Large intestine (tissue), 3 donors: ENCODE results near the gene PARD3. TPM values are rescaled to one million over a fixed set of nuclear protein-coding genes. Genes with fewer than 3 reads are reported as not detected.
"Not testable (repeated sequence)": the region's sequence is repeated elsewhere in the genome, so short reads cannot be mapped to it uniquely, and the experiment has no call there.

Experiments used
- DNase-seq, 2 donors: peaks; one replicate each; pipeline versions ENCODE4 v3.0.0 to v3.0.0-alpha.2; 2013
- H3K27ac ChIP-seq: one replicate; pipeline ENCODE4 v1.5.1; 2013; ENCODE audit warnings: low read length
- H3K27me3 ChIP-seq: 2 replicates; pipeline ENCODE4 v1.6.1; 2013; ENCODE audit warnings: low read length; ENCODE audit not compliant: control insufficient read depth, insufficient read depth
- H3K36me3 ChIP-seq: 2 replicates; pipeline ENCODE4 v1.6.1; 2013; ENCODE audit warnings: low read length; ENCODE audit not compliant: control insufficient read depth, insufficient read depth
- H3K4me1 ChIP-seq: one replicate; pipeline ENCODE4 v1.6.1; 2013; ENCODE audit warnings: low read length; ENCODE audit not compliant: control insufficient read depth, insufficient read depth
- H3K4me3 ChIP-seq: one replicate; pipeline ENCODE4 v1.5.1; 2013; ENCODE audit warnings: low read length
- H3K9me3 ChIP-seq: one replicate; pipeline ENCODE4 v1.6.1; 2013; ENCODE audit warnings: mild to moderate bottlenecking, low read depth, low read length, moderate library complexity; ENCODE audit not compliant: control insufficient read depth
- WGBS: methylation state at CpG from one replicate; pipeline ENCODE4 v1.1.5; 2013; ENCODE audit warnings: low lambda C conversion rate; ENCODE audit not compliant: insufficient coverage; 5-methylcytosine and 5-hydroxymethylcytosine counted together
- polyA plus RNA-seq: library from polyadenylated mRNA; unstranded; fragments of 120-200 nt; gene quantifications from one replicate; pipeline ENCODE4 v1.2.1, GENCODE V29; 2013

Gene PARD3
- polyA plus RNA-seq, 1 donor = 25.5 TPM

GRCh38 chr10:34850036-34850435 lies 34.9 kb upstream of the PARD3 start:
- Histone ChIP-seq H3K4me3 (no peak overlapping the region), H3K27ac (no peak overlapping the region), H3K4me1 (no peaks in the 10 kb centered on the region), H3K36me3 (no peaks in the 10 kb centered on the region), H3K9me3 (no peaks in the 10 kb centered on the region), H3K27me3 (no peaks in the 10 kb centered on the region)
- WGBS = 90% methylated on average over 1 of the region's 1 CpG
- DNase-seq = no peak

- no peaks in the 10 kb centered on the region for H3K27me3 ChIP-seq
- no peak for DNase-seq
- H3K36me3 ChIP-seq = no peaks in the 10 kb centered on the region
- H3K9me3 ChIP-seq = no peaks in the 10 kb centered on the region
- H3K27ac ChIP-seq = no peak overlapping the region
- no peaks in the 10 kb centered on the region for H3K4me1 ChIP-seq
- no peak overlapping the region for H3K4me3 ChIP-seq
- WGBS = 100% methylated on average over 1 of the region's 2 CpGs
Measured at GRCh38 chr10:34845070-34845469, 30.0 kb upstream of the PARD3 start.

GRCh38 chr10:34844448-34844847 lies 29.4 kb upstream of the PARD3 start:
- DNase-seq = no peak
- H3K4me3 ChIP-seq = no peak overlapping the region
- H3K9me3 ChIP-seq = no peaks in the 10 kb centered on the region
- H3K36me3 ChIP-seq = no peaks in the 10 kb centered on the region
- H3K27me3 ChIP-seq = no peaks in the 10 kb centered on the region
- no peaks in the 10 kb centered on the region for H3K4me1 ChIP-seq
- no peak overlapping the region for H3K27ac ChIP-seq
- no CpG with 5 or more reads among the region's 4 CpGs for WGBS

GRCh38 chr10:34843470-34843869 lies 28.4 kb upstream of the PARD3 start:
- WGBS = no CpG with 5 or more reads among the region's 5 CpGs
- H3K36me3 ChIP-seq, H3K4me1 ChIP-seq, H3K9me3 ChIP-seq, H3K27me3 ChIP-seq, H3K4me3 ChIP-seq, H3K27ac ChIP-seq, DNase-seq: not testable (repeated sequence)

GRCh38 chr10:34838366-34838900 lies 23.3 kb upstream of the PARD3 start:
- no CpG with 5 or more reads among the region's 5 CpGs for WGBS
- Histone ChIP-seq H3K4me1 (no peaks in the 10 kb centered on the region), H3K27me3 (no peaks in the 10 kb centered on the region), H3K4me3 (no peak overlapping the region), H3K27ac (no peak overlapping the region), H3K9me3 (no peaks in the 10 kb centered on the region), H3K36me3 (no peaks in the 10 kb centered on the region)
- no peak for DNase-seq

GRCh38 chr10:34835908-34836508 lies 20.9 kb upstream of the PARD3 start:
- no peak overlapping the region for H3K4me3 ChIP-seq
- no peak for DNase-seq
- WGBS = no CpG with 5 or more reads among the region's 8 CpGs
- H3K36me3 ChIP-seq = no peaks in the 10 kb centered on the region
- H3K27me3 ChIP-seq = no peaks in the 10 kb centered on the region
- no peaks in the 10 kb centered on the region for H3K4me1 ChIP-seq
- no peaks in the 10 kb centered on the region for H3K9me3 ChIP-seq
- H3K27ac ChIP-seq = no peak overlapping the region

- Histone ChIP-seq H3K4me1 (no peaks in the 10 kb centered on the region), H3K27me3 (no peaks in the 10 kb centered on the region), H3K36me3 (no peaks in the 10 kb centered on the region), H3K27ac (no peak overlapping the region), H3K4me3 (no peak overlapping the region), H3K9me3 (no peaks in the 10 kb centered on the region)
- no CpG with 5 or more reads among the region's 5 CpGs for WGBS
- no peak for DNase-seq
Measured at GRCh38 chr10:34834274-34834673, 19.2 kb upstream of the PARD3 start.

- Histone ChIP-seq H3K27ac (no peak overlapping the region), H3K4me3 (no peak overlapping the region), H3K27me3 (no peaks in the 10 kb centered on the region), H3K9me3 (no peaks in the 10 kb centered on the region), H3K36me3 (no peaks in the 10 kb centered on the region), H3K4me1 (no peaks in the 10 kb centered on the region)
- WGBS = 4% methylated on average over 5 of the region's 13 CpGs
- no peak for DNase-seq
Measured at GRCh38 chr10:34830217-34830822, 15.2 kb upstream of the PARD3 start.

GRCh38 chr10:34826857-34827766 lies 12.0 kb upstream of the PARD3 start:
- H3K27me3 ChIP-seq = no peaks in the 10 kb centered on the region
- no peaks in the 10 kb centered on the region for H3K4me1 ChIP-seq
- no peak overlapping the region for H3K27ac ChIP-seq
- WGBS = no CpG with 5 or more reads among the region's 11 CpGs
- no peak overlapping the region for H3K4me3 ChIP-seq
- H3K9me3 ChIP-seq = no peaks in the 10 kb centered on the region
- no peak for DNase-seq
- no peaks in the 10 kb centered on the region for H3K36me3 ChIP-seq

- no peak for DNase-seq
- no peaks in the 10 kb centered on the region for H3K9me3 ChIP-seq
- H3K27ac ChIP-seq = no peak overlapping the region
- no peaks in the 10 kb centered on the region for H3K4me1 ChIP-seq
- no peaks in the 10 kb centered on the region for H3K36me3 ChIP-seq
- H3K27me3 ChIP-seq = no peaks in the 10 kb centered on the region
- H3K4me3 ChIP-seq = no peak overlapping the region
- WGBS = 90% methylated on average over 2 of the region's 6 CpGs
Measured at GRCh38 chr10:34826221-34826620, 11.1 kb upstream of the PARD3 start.
